ENCODE results near the gene DCAF12. TPM values are rescaled to one million over a fixed set of nuclear protein-coding genes. Genes with fewer than 3 reads are reported as not detected.
A peak's percentile ranks its signal among the peaks of the same experiment; 100 is the strongest.

DCAF12 gene
- total and polyA plus RNA-seq, 2 of the 8 experiments (the other 6 are each of a cell fraction or from before 2014, with no cell fraction given): 22.7 to 29.2 TPM

GRCh38 chr9:34072410-34072809 is 54.1 kb downstream of the DCAF12 start:
- H3K18ac ChIP-seq (ENCODE audit: extremely low read depth, low read length): peak overlapping the region; percentile 34; the same call in 1 of the 2 replicates
- H2BK20ac ChIP-seq (ENCODE audit: low read length): peak overlapping the region; percentile 21; the same call in 1 of the 2 replicates
- POLR2A ChIA-PET (ENCODE audit: partially characterized antibody): interaction anchor here (1.3 to 2.9 kb wide), 4 partner anchors 9 to 106 kb away, joined by 3 to 27 read pairs (median 4); partner anchors contain the start of genes UBAP1 and UBAP2
- FAIRE-seq: no peak
- no peaks in the 10 kb centered on the region for H3K9me3 ChIP-seq (ENCODE audit: insufficient read depth in 2 of 2, low read depth in 1 of 2, low read length in 1 of 2)
- DNase-seq (ENCODE audit: low read depth in 1 of 2, low spot score in 2 of 2): no peak
- H2BK12ac ChIP-seq (ENCODE audit: low read depth, low read length): no peak overlapping the region
- no peaks in the 10 kb centered on the region for H3K79me1 ChIP-seq (ENCODE audit: low read depth, low read length)
- no peak overlapping the region; the same call in 1 of the 2 replicates for H2AK5ac ChIP-seq (ENCODE audit: low read depth, low read length)
- no peaks in the 10 kb centered on the region for H4K20me1 ChIP-seq (replicated peaks in 1 of 2; ENCODE audit: control insufficient read depth in 1 of 2, insufficient read depth in 2 of 2, low read length in 2 of 2)
- H2BK5ac ChIP-seq (ENCODE audit: low read depth, low read length): peak overlapping the region; percentile 64; the same call in 1 of the 2 replicates
- peak overlapping the region; percentile 73 for H2AFZ ChIP-seq (ENCODE audit: low read length)
- no peak overlapping the region; a peak in 1 of 4 replicates for H3K4me2 ChIP-seq (ENCODE audit: insufficient read depth in 1 of 2, low read depth in 2 of 2, low read length in 2 of 2)
- no peak overlapping the region for H3K4ac ChIP-seq (replicated peaks; ENCODE audit: insufficient read length, low read depth, low read length)
- no peak overlapping the region for H3K4me3 ChIP-seq (ENCODE audit: extremely low read depth in 1 of 4, insufficient read depth in 2 of 4, low read depth in 3 of 4, low read length in 4 of 4)
- H2BK15ac ChIP-seq (ENCODE audit: low read length): no peak overlapping the region
- H2BK120ac ChIP-seq (replicated peaks; ENCODE audit: low read depth, low read length): peak overlapping the region; percentile 93
- H4K8ac ChIP-seq (ENCODE audit: extremely low read depth, insufficient read depth, low read length): no peak overlapping the region
- H3K79me2 ChIP-seq (ENCODE audit: control insufficient read depth in 1 of 2, insufficient read depth in 2 of 2, low read length in 2 of 2): no peaks in the 10 kb centered on the region
- peaks cover 0 to 11% (median 5%) of the 10 kb centered on the region in 4 experiments; a peak in 5 of 7 replicates for H3K4me1 ChIP-seq (replicated peaks in 1 of 4; ENCODE audit: control insufficient read depth in 3 of 4, insufficient read depth in 4 of 4, low read length in 3 of 4)
- H3K36me3 ChIP-seq (ENCODE audit: control insufficient read depth in 2 of 4, insufficient read depth in 4 of 4, low read length in 3 of 4): no peaks in the 10 kb centered on the region
- H3K27ac ChIP-seq (ENCODE audit: low read depth, low read length): peak overlapping the region; percentile 49
- H3K27me3 ChIP-seq (replicated peaks in 1 of 4; ENCODE audit: control insufficient read depth in 3 of 4, extremely low read depth in 1 of 4, insufficient read depth in 3 of 4, low read length in 3 of 4): no peaks in the 10 kb centered on the region
- no peaks in the 10 kb centered on the region for H3K23me2 ChIP-seq (ENCODE audit: low read depth, low read length)
- H4K5ac ChIP-seq (ENCODE audit: insufficient read length, low read depth, low read length): peak overlapping the region; percentile 20
- H3K56ac ChIP-seq (replicated peaks; ENCODE audit: insufficient read length, low read depth, low read length): no peak overlapping the region
- CTCF ChIA-PET (ENCODE audit: partially characterized antibody): interaction anchor here (0.9 to 3.0 kb wide), 13 partner anchors 8 to 181 kb away, joined by 3 to 26 read pairs (median 6); no protein-coding TSS in a partner anchor
- H4K91ac ChIP-seq (replicated peaks; ENCODE audit: insufficient read length, low read length): peak overlapping the region; percentile 75
- 88% methylated on average over 2 of the region's 2 CpGs; no CpG with 5 or more reads in 1 of the 2 experiments for WGBS, 2 experiments (ENCODE audit: extremely low coverage in 1 of 2, insufficient coverage in 1 of 2, insufficient read length in 1 of 2, insufficient replicate concordance in 2 of 2, low coverage in 1 of 2, low lambda C conversion rate in 2 of 2, missing lambda C conversion rate in 1 of 2)
- peak overlapping the region in 1 of 4 experiments; percentile 19; a peak in 1 of 7 replicates for H3K9ac ChIP-seq (replicated peaks in 1 of 4; ENCODE audit: extremely low read depth in 1 of 4, low read depth in 3 of 4, low read length in 3 of 4)
- no peak overlapping the region for H3K14ac ChIP-seq (ENCODE audit: insufficient read length)
- no peak overlapping the region for H3K23ac ChIP-seq (ENCODE audit: insufficient read length)
- TF ChIP-seq CHD1 (IDR thresholded peaks at IDR 0.05; ENCODE audit: low read depth, low read length): no peak
- no peak for TF ChIP-seq EZH2 (IDR thresholded peaks at IDR 0.05; ENCODE audit: low read depth, low read length, severe bottlenecking)
- no peak for TF ChIP-seq PHF8 (conservative IDR thresholded peaks at IDR 0.05; ENCODE audit: low read depth, low read length)
- TF ChIP-seq TAF7 (optimal IDR thresholded peaks at IDR 0.05; ENCODE audit: borderline replicate concordance, low read depth, low read length): peak; percentile 31
- no peak for TF ChIP-seq ZNF274 (IDR thresholded peaks at IDR 0.05; ENCODE audit: borderline replicate concordance, extremely low read depth, low read length)
- no peak for TF ChIP-seq CTCF (IDR thresholded peaks at IDR 0.05; ENCODE audit: control extremely low read depth in 1 of 3, insufficient read depth in 1 of 3, low read depth in 1 of 3, low read length in 3 of 3)
- TF ChIP-seq GTF2F1 (IDR thresholded peaks at IDR 0.05; ENCODE audit: borderline replicate concordance, low read depth, low read length): no peak
